Measurements from ENCODE around the gene GPSM1.

Gene GPSM1

GRCh38 chr9:136292026-136292538, 35.3 kb upstream of the GPSM1 start:
- no peak for DNase-seq

- DNase-seq: no peak
Observed at GRCh38 chr9:136292591-136293448, 34.5 kb upstream of the GPSM1 start.

- DNase-seq: no peak
Observed at GRCh38 chr9:136293476-136294077, 33.8 kb upstream of the GPSM1 start.

GRCh38 chr9:136294437-136294836, 32.9 kb upstream of the GPSM1 start:
- no peak for DNase-seq

- no peak for DNase-seq
Observed at GRCh38 chr9:136295055-136295454, 32.3 kb upstream of the GPSM1 start.

GRCh38 chr9:136295542-136296433, 31.6 kb upstream of the GPSM1 start:
- DNase-seq: no peak

GRCh38 chr9:136296434-136297015, 30.8 kb upstream of the GPSM1 start:
- no peak for DNase-seq

- no peak for DNase-seq
Observed at GRCh38 chr9:136297016-136297691, 30.2 kb upstream of the GPSM1 start.

- no peak for DNase-seq
Observed at GRCh38 chr9:136297766-136298735, 29.3 kb upstream of the GPSM1 start.

- DNase-seq: no peak
Observed at GRCh38 chr9:136299116-136299515, 28.2 kb upstream of the GPSM1 start.

GRCh38 chr9:136299541-136299940, 27.8 kb upstream of the GPSM1 start:
- DNase-seq: no peak

- DNase-seq: no peak
Observed at GRCh38 chr9:136300016-136300545, 27.3 kb upstream of the GPSM1 start.

GRCh38 chr9:136300866-136301265, 26.5 kb upstream of the GPSM1 start:
- DNase-seq: no peak

- no peak for DNase-seq
Observed at GRCh38 chr9:136302527-136302926, 24.8 kb upstream of the GPSM1 start.

GRCh38 chr9:136303066-136303824, 24.1 kb upstream of the GPSM1 start:
- no peak for DNase-seq

- DNase-seq: no peak
Observed at GRCh38 chr9:136303825-136304416, 23.4 kb upstream of the GPSM1 start, which contains the start of gene CCDC187. CCDC187 (minus strand) TSS chr9:136304094; CDS start chr9:136303830, 264 bp downstream.

GRCh38 chr9:136304456-136304855, 22.9 kb upstream of the GPSM1 start:
- DNase-seq: no peak

- no peak for DNase-seq
Observed at GRCh38 chr9:136304981-136305380, 22.4 kb upstream of the GPSM1 start.

GRCh38 chr9:136305804-136306203, 21.5 kb upstream of the GPSM1 start:
- no peak for DNase-seq
